Measurements from ENCODE around the gene GXYLT2.

Gene GXYLT2

DNA sequence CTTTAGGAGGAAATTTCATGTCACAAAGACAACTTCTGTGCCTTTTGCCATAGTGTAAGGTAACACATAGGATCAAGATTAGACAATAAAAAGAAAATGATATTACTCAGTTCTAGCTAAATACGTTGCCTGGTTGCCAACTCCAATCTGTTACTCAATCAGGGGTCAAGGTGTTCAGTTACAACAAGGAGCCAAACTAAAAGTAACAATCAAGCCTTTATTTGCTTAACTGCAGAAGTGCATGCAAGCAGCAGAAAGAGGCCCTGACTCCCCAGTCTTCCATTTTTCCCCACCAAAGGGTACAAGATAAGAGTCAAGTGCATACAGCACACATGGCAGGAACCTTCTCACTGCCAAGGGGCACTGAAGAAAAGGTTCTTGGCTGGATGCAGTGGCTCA lies 80.4 kb downstream of the GXYLT2 start:
- peaks cover 3% of the 10 kb centered on the region for H3K27me3 Mint-ChIP-seq

GRCh38 chr3:72969766-72970165 lies 81.9 kb downstream of the GXYLT2 start:
- no peaks in the 10 kb centered on the region for H3K36me3 Mint-ChIP-seq (ENCODE audit: low read depth)
- no peak overlapping the region for H3K27ac Mint-ChIP-seq
- H3K9me3 Mint-ChIP-seq: no peaks in the 10 kb centered on the region
- peaks cover 21% of the 10 kb centered on the region for H3K4me1 Mint-ChIP-seq (ENCODE audit: low read depth)
- no peak overlapping the region for H3K4me3 Mint-ChIP-seq
- H3K27me3 Mint-ChIP-seq: peaks cover 11% of the 10 kb centered on the region

More for the DNA sequence above, 80.4 kb downstream of the GXYLT2 start:
- no peak overlapping the region for H3K27ac Mint-ChIP-seq
- H3K9me3 Mint-ChIP-seq: no peaks in the 10 kb centered on the region
- H3K4me1 Mint-ChIP-seq (ENCODE audit: low read depth): peaks cover 21% of the 10 kb centered on the region
- no peak overlapping the region for H3K4me3 Mint-ChIP-seq
- H3K36me3 Mint-ChIP-seq (ENCODE audit: low read depth): no peaks in the 10 kb centered on the region

- Mint-ChIP-seq H3K27ac (no peak overlapping the region), H3K36me3 (ENCODE audit: low read depth) (no peaks in the 10 kb centered on the region), H3K4me3 (no peak overlapping the region), H3K27me3 (peaks cover 11% of the 10 kb centered on the region), H3K9me3 (no peaks in the 10 kb centered on the region), H3K4me1 (ENCODE audit: low read depth) (peaks cover 9% of the 10 kb centered on the region)
Measured at GRCh38 chr3:72970942-72971341, 83.1 kb downstream of the GXYLT2 start.

GRCh38 chr3:72972706-72973030 lies 84.8 kb downstream of the GXYLT2 start:
- peaks cover 11% of the 10 kb centered on the region for H3K27me3 Mint-ChIP-seq
- H3K27ac Mint-ChIP-seq: no peak overlapping the region
- H3K4me1 Mint-ChIP-seq (ENCODE audit: low read depth): peaks cover 15% of the 10 kb centered on the region
- H3K36me3 Mint-ChIP-seq (ENCODE audit: low read depth): no peaks in the 10 kb centered on the region
- no peak overlapping the region for H3K4me3 Mint-ChIP-seq
- no peaks in the 10 kb centered on the region for H3K9me3 Mint-ChIP-seq

DNA sequence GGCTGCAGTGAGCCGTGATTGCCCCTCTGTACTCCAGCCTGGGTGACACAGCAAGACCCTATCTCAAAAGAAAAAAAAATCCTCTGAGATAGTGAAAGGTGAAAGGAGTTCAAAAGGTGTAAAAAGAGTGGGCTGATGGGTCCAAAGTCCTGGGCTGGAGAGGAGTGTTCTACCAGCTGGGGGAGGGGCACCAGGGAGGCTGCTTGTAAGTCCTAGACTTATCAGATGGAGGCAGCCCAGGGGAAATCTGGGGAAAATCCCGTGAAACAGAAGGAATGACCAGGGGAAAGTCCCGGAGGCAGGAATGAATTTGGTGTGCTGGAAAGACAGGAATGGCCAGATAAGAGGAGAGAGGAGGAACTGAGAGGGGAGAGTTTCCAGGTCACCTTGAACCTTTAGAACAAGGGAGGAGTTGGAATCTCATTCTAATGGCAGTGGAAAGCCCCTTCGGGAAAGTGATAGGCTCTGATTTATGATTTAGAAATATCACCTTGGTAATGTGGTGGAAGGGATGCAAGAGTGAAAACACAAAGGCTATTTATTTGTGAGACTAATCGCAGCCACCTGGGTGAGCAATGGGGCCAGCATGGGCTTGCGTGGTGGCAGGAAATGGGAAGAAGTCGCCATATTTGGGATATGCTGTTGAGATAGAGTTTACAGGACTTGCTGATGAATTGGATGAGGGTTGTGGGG lies 85.3 kb downstream of the GXYLT2 start:
- Mint-ChIP-seq H3K4me1 (ENCODE audit: low read depth) (peaks cover 16% of the 10 kb centered on the region), H3K27me3 (peaks cover 11% of the 10 kb centered on the region), H3K36me3 (ENCODE audit: low read depth) (no peaks in the 10 kb centered on the region), H3K27ac (no peak overlapping the region), H3K9me3 (no peaks in the 10 kb centered on the region), H3K4me3 (no peak overlapping the region)

DNA sequence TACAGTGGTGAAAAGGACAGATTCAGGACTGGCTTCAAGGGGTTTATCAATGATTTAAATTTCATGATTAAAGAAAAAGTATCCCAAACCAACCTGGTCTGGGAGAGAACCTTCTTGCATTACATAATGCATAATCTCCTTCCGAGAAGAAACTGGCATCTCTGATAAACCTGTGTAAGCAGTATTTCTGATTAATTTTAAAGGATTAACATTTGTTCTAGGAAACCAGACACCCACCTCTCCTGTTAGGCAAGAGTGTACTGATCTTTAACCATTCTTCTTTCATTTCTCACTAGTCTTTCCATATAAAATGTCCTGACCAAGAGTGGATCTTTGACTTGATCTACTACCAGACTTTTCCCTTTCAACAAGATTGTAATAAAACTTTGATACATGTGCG lies 85.9 kb downstream of the GXYLT2 start:
- Mint-ChIP-seq H3K4me1 (ENCODE audit: low read depth) (peaks cover 16% of the 10 kb centered on the region), H3K36me3 (ENCODE audit: low read depth) (no peaks in the 10 kb centered on the region), H3K9me3 (no peaks in the 10 kb centered on the region), H3K27me3 (peaks cover 11% of the 10 kb centered on the region), H3K27ac (no peak overlapping the region), H3K4me3 (no peak overlapping the region)

DNA sequence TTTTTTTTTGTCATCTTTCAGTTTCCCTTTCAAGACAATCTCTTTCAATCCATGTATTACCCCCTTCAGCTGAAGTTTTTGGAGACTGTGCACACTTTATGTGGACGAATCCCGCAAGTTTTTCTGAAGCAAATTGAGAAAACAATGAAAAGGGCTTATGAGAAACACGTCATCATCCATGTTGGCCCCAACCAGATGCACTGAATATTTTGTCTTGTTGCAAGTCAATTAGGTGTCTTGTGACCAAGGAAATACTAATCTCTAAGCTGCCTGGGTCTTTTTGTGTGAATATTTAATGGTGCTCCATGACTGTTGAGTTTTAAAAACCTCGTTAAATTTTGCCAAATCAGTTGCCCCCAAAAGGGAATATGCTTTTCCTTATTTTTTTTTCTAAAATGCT lies 87.1 kb downstream of the GXYLT2 start:
- no peaks in the 10 kb centered on the region for H3K9me3 Mint-ChIP-seq
- H3K36me3 Mint-ChIP-seq (ENCODE audit: low read depth): no peaks in the 10 kb centered on the region
- H3K4me3 Mint-ChIP-seq: no peak overlapping the region
- no peak overlapping the region for H3K27ac Mint-ChIP-seq
- H3K4me1 Mint-ChIP-seq (ENCODE audit: low read depth): peaks cover 16% of the 10 kb centered on the region
- H3K27me3 Mint-ChIP-seq: peaks cover 11% of the 10 kb centered on the region

DNA sequence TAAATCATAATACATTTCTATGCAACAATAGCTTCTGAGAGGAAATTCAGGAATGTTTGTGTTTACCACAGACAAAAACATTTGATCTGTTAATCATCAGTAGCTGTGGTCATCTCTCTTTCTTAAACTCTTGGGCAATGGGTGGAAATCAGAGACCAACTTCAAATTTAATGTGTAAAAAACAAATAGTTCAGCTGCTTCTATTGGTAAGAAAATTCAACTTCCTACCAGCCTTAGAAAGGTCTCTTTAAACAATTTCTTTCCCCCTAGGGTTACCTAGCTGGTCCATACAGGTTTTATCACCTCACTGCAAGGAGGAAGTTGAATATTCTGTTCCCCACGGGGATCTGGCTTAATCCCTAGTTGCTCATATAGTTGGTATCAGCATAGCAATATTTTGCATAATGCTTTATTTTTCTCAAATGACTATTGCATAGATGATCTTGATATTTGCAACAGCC lies 88.5 kb downstream of the GXYLT2 start:
- Mint-ChIP-seq H3K4me1 (ENCODE audit: low read depth) (peaks cover 16% of the 10 kb centered on the region), H3K27me3 (peaks cover 11% of the 10 kb centered on the region), H3K27ac (no peak overlapping the region), H3K36me3 (ENCODE audit: low read depth) (no peaks in the 10 kb centered on the region), H3K9me3 (no peaks in the 10 kb centered on the region), H3K4me3 (no peak overlapping the region)

GRCh38 chr3:72977060-72977808 lies 89.4 kb downstream of the GXYLT2 start:
- peak overlapping the region; percentile 90 for H3K27ac Mint-ChIP-seq

GRCh38 chr3:72982609-72983366 lies 94.9 kb downstream of the GXYLT2 start:
- Mint-ChIP-seq H3K9me3 (peaks cover 9% of the 10 kb centered on the region), H3K4me3 (no peak overlapping the region), H3K4me1 (ENCODE audit: low read depth) (no peaks in the 10 kb centered on the region), H3K27me3 (peaks cover 7% of the 10 kb centered on the region), H3K36me3 (ENCODE audit: low read depth) (peaks cover 7% of the 10 kb centered on the region), H3K27ac (no peak overlapping the region)

More at GRCh38 chr3:72977060-72977808, 89.4 kb downstream of the GXYLT2 start:
- peaks cover 11% of the 10 kb centered on the region for H3K27me3 Mint-ChIP-seq
- no peaks in the 10 kb centered on the region for H3K36me3 Mint-ChIP-seq (ENCODE audit: low read depth)
- no peak overlapping the region for H3K4me3 Mint-ChIP-seq
- no peaks in the 10 kb centered on the region for H3K9me3 Mint-ChIP-seq
- H3K4me1 Mint-ChIP-seq (ENCODE audit: low read depth): peaks cover 16% of the 10 kb centered on the region

GRCh38 chr3:72985576-72985975 lies 97.7 kb downstream of the GXYLT2 start:
- Mint-ChIP-seq H3K36me3 (ENCODE audit: low read depth) (peaks cover 7% of the 10 kb centered on the region), H3K4me1 (ENCODE audit: low read depth) (no peaks in the 10 kb centered on the region), H3K27ac (no peak overlapping the region), H3K9me3 (peaks cover 9% of the 10 kb centered on the region), H3K4me3 (no peak overlapping the region), H3K27me3 (peaks cover 7% of the 10 kb centered on the region)

- H3K36me3 Mint-ChIP-seq (ENCODE audit: low read depth): peaks cover 3% of the 10 kb centered on the region
- peaks cover 3% of the 10 kb centered on the region for H3K4me1 Mint-ChIP-seq (ENCODE audit: low read depth)
- no peak overlapping the region for H3K27ac Mint-ChIP-seq
- peaks cover 5% of the 10 kb centered on the region for H3K9me3 Mint-ChIP-seq
- no peak overlapping the region for H3K4me3 Mint-ChIP-seq
- no peaks in the 10 kb centered on the region for H3K27me3 Mint-ChIP-seq
Measured at GRCh38 chr3:72990701-72991395, 103.0 kb downstream of the GXYLT2 start.

- Mint-ChIP-seq H3K36me3 (ENCODE audit: low read depth) (no peaks in the 10 kb centered on the region), H3K4me1 (ENCODE audit: low read depth) (peaks cover 7% of the 10 kb centered on the region), H3K27me3 (no peaks in the 10 kb centered on the region), H3K9me3 (no peaks in the 10 kb centered on the region), H3K4me3 (no peak overlapping the region), H3K27ac (no peak overlapping the region)
Measured at GRCh38 chr3:72991522-72991921, 103.7 kb downstream of the GXYLT2 start.

DNA sequence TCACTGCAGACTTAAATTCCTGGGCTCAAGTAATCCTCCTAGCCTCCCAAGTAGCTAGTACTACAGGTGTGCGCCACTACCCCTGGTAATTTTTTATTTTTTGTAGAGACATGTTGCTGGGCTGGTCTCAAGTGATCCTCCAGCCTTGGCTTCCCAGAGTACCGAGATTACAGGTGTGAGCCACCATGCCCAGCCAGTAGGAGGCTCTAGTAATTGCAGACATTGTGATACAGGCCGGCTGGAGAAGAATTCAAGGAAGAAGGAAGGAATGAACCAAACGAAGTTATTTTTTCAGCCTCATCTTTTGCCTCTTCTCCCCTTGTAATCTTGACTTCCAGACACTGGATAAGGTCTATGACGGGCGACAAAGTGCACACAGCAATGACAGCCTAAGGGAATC lies 105.5 kb downstream of the GXYLT2 start:
- Mint-ChIP-seq H3K27ac (no peak overlapping the region), H3K27me3 (no peaks in the 10 kb centered on the region), H3K9me3 (no peaks in the 10 kb centered on the region), H3K4me3 (no peak overlapping the region), H3K4me1 (ENCODE audit: low read depth) (peaks cover 15% of the 10 kb centered on the region), H3K36me3 (ENCODE audit: low read depth) (peaks cover 8% of the 10 kb centered on the region)

- Mint-ChIP-seq H3K9me3 (no peaks in the 10 kb centered on the region), H3K36me3 (ENCODE audit: low read depth) (peaks cover 27% of the 10 kb centered on the region), H3K4me3 (no peak overlapping the region), H3K4me1 (ENCODE audit: low read depth) (peaks cover 33% of the 10 kb centered on the region), H3K27me3 (no peaks in the 10 kb centered on the region), H3K27ac (no peak overlapping the region)
Measured at GRCh38 chr3:72995337-72995736, 107.5 kb downstream of the GXYLT2 start.
